Spleen (tissue), 11 donors: ENCODE results near the gene MORF4L1. TPM values are rescaled to one million over a fixed set of nuclear protein-coding genes. Genes with fewer than 3 reads are reported as not detected.
A peak's percentile ranks its signal among the peaks of the same experiment; 100 is the strongest.

Experiments used
- DNase-seq: peaks from one replicate; pipeline ENCODE4 v3.0.0-alpha.2; 2020
- H3K27ac ChIP-seq, 8 donors: fragments of 200-600 bp; sonication (generic) in 7 of 8; 1 replicate in 4 of 8; 2 replicates in 4 of 8; pipeline versions ENCODE4 v1.5.0 to v1.8.0; 2016 to 2021; ENCODE audit warnings: inconsistent platforms in 4 of 8, mild to moderate bottlenecking in 4 of 8, moderate library complexity in 1 of 8
- H3K27me3 ChIP-seq, 7 donors: fragments of 200-600 bp; sonication (generic) in 6 of 7; replicated peaks in 1 of 7; 1 replicate in 4 of 7; 2 replicates in 3 of 7; pipeline versions ENCODE4 v1.5.0 to v1.8.0; 2016 to 2021; ENCODE audit warnings: inconsistent platforms in 3 of 7, mild to moderate bottlenecking in 1 of 7
- H3K36me3 ChIP-seq, 6 donors: fragments of 200-600 bp; sonication (generic) in 5 of 6; 1 replicate in 4 of 6; 2 replicates in 2 of 6; pipeline versions ENCODE4 v1.5.0 to v1.8.0; 2016 to 2021; ENCODE audit warnings: inconsistent platforms in 2 of 6
- H3K4me1 ChIP-seq, 6 donors: fragments of 200-600 bp; sonication (generic) in 5 of 6; 1 replicate in 3 of 6; 2 replicates in 3 of 6; pipeline versions ENCODE4 v1.5.0 to v1.8.0; 2016 to 2021; ENCODE audit warnings: inconsistent platforms in 3 of 6
- H3K4me3 ChIP-seq, 8 donors: fragments of 200-600 bp; sonication (generic) in 7 of 8; 1 replicate in 4 of 8; 2 replicates in 4 of 8; pipeline versions ENCODE4 v1.5.0 to v1.8.0; 2016 to 2021; ENCODE audit warnings: inconsistent platforms in 4 of 8, mild to moderate bottlenecking in 4 of 8, moderate library complexity in 2 of 8
- H3K9me3 ChIP-seq, 8 donors: fragments of 200-600 bp; sonication (generic) in 7 of 8; 1 replicate in 4 of 8; 2 replicates in 4 of 8; pipeline versions ENCODE4 v1.5.0 to v1.8.0; 2016 to 2021; ENCODE audit warnings: inconsistent platforms in 4 of 8
- CTCF ChIP-seq, 11 experiments: fragments of 200-600 bp in 7 of 11; fragments of 450-650 bp in 4 of 11; sonication (generic) in 4 of 11; IDR thresholded peaks in 8 of 11; conservative IDR thresholded peaks in 3 of 11; 1 replicate in 7 of 11; 2 replicates in 4 of 11; pipeline versions ENCODE4 v1.4.0 to v1.8.0; 2016 to 2021; ENCODE audit warnings: antibody characterized with exemption in 11 of 11, inconsistent platforms in 4 of 11, mild to moderate bottlenecking in 1 of 11
- POLR2A ChIP-seq, 3 donors: fragments of 450-650 bp; IDR thresholded peaks; one replicate each; pipeline ENCODE4 v1.5.1; 2017; ENCODE audit warnings: antibody characterized with exemption in 3 of 3, mild to moderate bottlenecking in 1 of 3
- POLR2AphosphoS5 ChIP-seq, 3 donors: sonication (generic); formaldehyde crosslinking; IDR thresholded peaks; one replicate each; pipeline ENCODE4 v1.5.1; 2017; ENCODE audit warnings: antibody characterized with exemption in 3 of 3
- WGBS, 5 donors: extraction: QIAGEN DNeasy Blood & Tissue Kit in 3 of 5; methylation state at CpG; one replicate each; pipeline versions ENCODE4 v1.1.5 to v1.1.7; 2013 to 2018; 5-methylcytosine and 5-hydroxymethylcytosine counted together
- intact Hi-C: fragments of 100-400 bp; cut with DNase I; formaldehyde crosslinking; loops from one replicate; pipeline ENCODE4 v1.15.0; 2023; ENCODE audit warnings: low total_unique reads
- polyA plus RNA-seq, 3 donors: library from polyadenylated mRNA; stranded (reverse); fragments of 200-250 nt; gene quantifications; one replicate each; pipeline ENCODE4 v1.2.1, GENCODE V29; 2013
- total RNA-seq, 7 donors: library from RNA; depleted of rRNA in 3 of 7; stranded (reverse); fragments of >200 nt in 3 of 7; fragmentation: NEBNext Ultra II Directional in 4 of 7; extraction: Animal tissue kit (Norgen Biotek cat#: 25700) in 4 of 7; gene quantifications; one replicate each; pipeline versions ENCODE4 v1.1.0 to v1.2.1, GENCODE V29; 2016 to 2021
- donor health status: healthy with polysubstance abuse.
- donor health status: DM: no; HTN: no; CAD: no; lungs with moderate emphysema.
- donor health status: DM: no; HTN: no; CAD: no.
- donor health status: Bipolar disorder and iron deficiency.
- donor health status: healthy.
- donor health status: DM: no; HTN: no; CAD: no.
- donor health status: DM: yes; HTN: yes; CAD: no.

Gene MORF4L1
- total and polyA plus RNA-seq, 10 donors = 105 to 271 (median 213) TPM

GRCh38 chr15:78914027-78914764 is 41.5 kb downstream of the MORF4L1 start:
- peaks cover 0 to 84% (median 44%) of the 10 kb centered on the region in 6 donors for H3K4me1 ChIP-seq
- 76 to 89% (median 87%) methylated on average over 11 to 13 of the region's 13 CpGs for WGBS, 5 donors
- no peak overlapping the region for H3K4me3 ChIP-seq
- peak overlapping the region in 1 of 8 donors; percentile 18 for H3K27ac ChIP-seq
- intact Hi-C loops = no loop called here
- TF ChIP-seq POLR2AphosphoS5 (IDR thresholded peaks at IDR 0.05) (peak; percentile 30 to 56 (median 39)), POLR2A (IDR thresholded peaks at IDR 0.05) (no peak), CTCF (IDR thresholded peaks at IDR 0.05 in 8 of 11, conservative IDR thresholded peaks at IDR 0.05 in 3 of 11) (peak in 2 of 11 experiments; percentile 12 to 18)
- DNase-seq = no peak
- H3K36me3 ChIP-seq = peaks cover 0 to 87% (median 40%) of the 10 kb centered on the region in 6 donors
- H3K27me3 ChIP-seq = no peaks in the 10 kb centered on the region
- H3K9me3 ChIP-seq = no peaks in the 10 kb centered on the region

- WGBS, 5 donors = 79 to 96% (median 85%) methylated on average over 9 to 12 of the region's 12 CpGs
- Histone ChIP-seq H3K36me3 (peaks cover 0 to 87% (median 50%) of the 10 kb centered on the region in 6 donors), H3K27ac (peak overlapping the region in 5 of 8 donors; percentile 15 to 62 (median 43)), H3K4me3 (no peak overlapping the region), H3K4me1 (peaks cover 0 to 70% (median 37%) of the 10 kb centered on the region in 6 donors), H3K27me3 (no peaks in the 10 kb centered on the region), H3K9me3 (no peaks in the 10 kb centered on the region)
- TF ChIP-seq POLR2A (IDR thresholded peaks at IDR 0.05) (no peak), CTCF (IDR thresholded peaks at IDR 0.05 in 8 of 11, conservative IDR thresholded peaks at IDR 0.05 in 3 of 11) (no peak), POLR2AphosphoS5 (IDR thresholded peaks at IDR 0.05) (peak in 1 of 3 donors; percentile 54)
- no peak for DNase-seq
- intact Hi-C loops = no loop called here
These were observed 42.8 kb downstream of the MORF4L1 start for GRCh38 chr15:78915341-78916087.

- Histone ChIP-seq H3K4me1 (peaks cover 0 to 65% (median 34%) of the 10 kb centered on the region in 6 donors), H3K4me3 (no peak overlapping the region), H3K27me3 (no peaks in the 10 kb centered on the region), H3K27ac (peak overlapping the region in 3 of 8 donors; percentile 5 to 62 (median 43)), H3K9me3 (no peaks in the 10 kb centered on the region), H3K36me3 (peaks cover 0 to 87% (median 51%) of the 10 kb centered on the region in 6 donors)
- intact Hi-C loops = no loop called here
- 84 to 94% (median 87%) methylated on average over 4 of the region's 4 CpGs for WGBS, 5 donors
- TF ChIP-seq POLR2AphosphoS5 (IDR thresholded peaks at IDR 0.05) (no peak), CTCF (IDR thresholded peaks at IDR 0.05 in 8 of 11, conservative IDR thresholded peaks at IDR 0.05 in 3 of 11) (no peak), POLR2A (IDR thresholded peaks at IDR 0.05) (no peak)
- DNase-seq = no peak
These were observed 43.4 kb downstream of the MORF4L1 start for GRCh38 chr15:78916088-78916487.

GRCh38 chr15:78917888-78918287 is 45.2 kb downstream of the MORF4L1 start:
- Histone ChIP-seq H3K4me3 (no peak overlapping the region), H3K4me1 (peaks cover 0 to 53% (median 31%) of the 10 kb centered on the region in 6 donors), H3K9me3 (no peaks in the 10 kb centered on the region), H3K27me3 (no peaks in the 10 kb centered on the region), H3K27ac (no peak overlapping the region), H3K36me3 (peaks cover 0 to 87% (median 58%) of the 10 kb centered on the region in 6 donors)
- 97 to 100% (median 98%) methylated on average over 2 to 4 of the region's 4 CpGs for WGBS, 5 donors
- intact Hi-C loops = no loop called here
- TF ChIP-seq POLR2A (IDR thresholded peaks at IDR 0.05) (no peak), POLR2AphosphoS5 (IDR thresholded peaks at IDR 0.05) (no peak), CTCF (IDR thresholded peaks at IDR 0.05 in 8 of 11, conservative IDR thresholded peaks at IDR 0.05 in 3 of 11) (no peak)
- DNase-seq = no peak
